Nephron progenitor cell (in vitro differentiated cells): ENCODE measurements around the gene FAM241B.

ENCODE experiments used
- DNase-seq: peaks from one replicate; pipeline ENCODE4 v3.0.0; 2021
- H3K27ac Mint-ChIP-seq: 2 replicates; pipeline ENCODE4 v1.8.0; 2021; ENCODE audit warnings: mild to moderate bottlenecking, moderate library complexity, mixed read lengths
- H3K27me3 Mint-ChIP-seq: 2 replicates; pipeline ENCODE4 v1.8.0; 2021; ENCODE audit warnings: mild to moderate bottlenecking, low read depth, mixed read lengths; ENCODE audit not compliant: poor library complexity
- H3K36me3 Mint-ChIP-seq: 2 replicates; pipeline ENCODE4 v1.8.0; 2021; ENCODE audit warnings: low read depth, mixed read lengths
- H3K4me1 Mint-ChIP-seq: 2 replicates; pipeline ENCODE4 v1.8.0; 2021; ENCODE audit warnings: mixed read lengths
- H3K4me3 Mint-ChIP-seq: 2 replicates; pipeline ENCODE4 v1.8.0; 2021; ENCODE audit warnings: mild to moderate bottlenecking, moderate library complexity, mixed read lengths
- H3K9me3 Mint-ChIP-seq: 2 replicates; pipeline ENCODE4 v1.8.0; 2021; ENCODE audit warnings: mild to moderate bottlenecking, moderate library complexity, mixed read lengths
- CTCF ChIP-seq: fragments of 200-600 bp; sonication (generic); IDR thresholded peaks from 2 replicates; pipeline ENCODE4 v1.5.0; 2021; ENCODE audit warnings: antibody characterized with exemption

The FAM241B gene

GRCh38 chr10:69657866-69658265 lies 27.8 kb downstream of the FAM241B start:
- no peak for TF ChIP-seq CTCF
- Mint-ChIP-seq H3K4me3 (no peak overlapping the region), H3K27ac (no peak overlapping the region), H3K4me1 (peaks cover 88% of the 10 kb centered on the region), H3K27me3 (peaks cover 5% of the 10 kb centered on the region), H3K36me3 (no peaks in the 10 kb centered on the region), H3K9me3 (no peaks in the 10 kb centered on the region)
- DNase-seq: no peak

GRCh38 chr10:69659241-69660038 lies 29.4 kb downstream of the FAM241B start:
- no peaks in the 10 kb centered on the region for H3K9me3 Mint-ChIP-seq
- no peak for TF ChIP-seq CTCF
- H3K27me3 Mint-ChIP-seq: no peaks in the 10 kb centered on the region
- peaks cover 91% of the 10 kb centered on the region for H3K4me1 Mint-ChIP-seq
- H3K36me3 Mint-ChIP-seq: no peaks in the 10 kb centered on the region
- H3K27ac Mint-ChIP-seq: peak overlapping the region; percentile 48
- peak overlapping the region; percentile 42 for H3K4me3 Mint-ChIP-seq
- DNase-seq: peak; percentile 55

GRCh38 chr10:69660296-69660695 lies 30.2 kb downstream of the FAM241B start:
- no peak for DNase-seq
- Mint-ChIP-seq H3K4me3 (peak overlapping the region; percentile 58), H3K27ac (no peak overlapping the region)

GRCh38 chr10:69661414-69662172 lies 31.5 kb downstream of the FAM241B start:
- Mint-ChIP-seq H3K27me3 (peaks cover 5% of the 10 kb centered on the region), H3K9me3 (no peaks in the 10 kb centered on the region), H3K36me3 (no peaks in the 10 kb centered on the region), H3K4me3 (peak overlapping the region; percentile 24), H3K4me1 (peaks cover 86% of the 10 kb centered on the region), H3K27ac (peak overlapping the region; percentile 2)
- DNase-seq: no peak
- TF ChIP-seq CTCF: no peak

More at GRCh38 chr10:69660296-69660695, 30.2 kb downstream of the FAM241B start:
- H3K9me3 Mint-ChIP-seq: no peaks in the 10 kb centered on the region
- no peak for TF ChIP-seq CTCF
- H3K36me3 Mint-ChIP-seq: no peaks in the 10 kb centered on the region
- H3K4me1 Mint-ChIP-seq: peaks cover 86% of the 10 kb centered on the region
- H3K27me3 Mint-ChIP-seq: no peaks in the 10 kb centered on the region

GRCh38 chr10:69662173-69662877 lies 32.3 kb downstream of the FAM241B start:
- TF ChIP-seq CTCF: no peak
- peak overlapping the region; percentile 66 for H3K27ac Mint-ChIP-seq
- no peak for DNase-seq
- peak overlapping the region; percentile 24 for H3K4me3 Mint-ChIP-seq
- no peaks in the 10 kb centered on the region for H3K9me3 Mint-ChIP-seq
- peaks cover 7% of the 10 kb centered on the region for H3K27me3 Mint-ChIP-seq
- peaks cover 86% of the 10 kb centered on the region for H3K4me1 Mint-ChIP-seq
- H3K36me3 Mint-ChIP-seq: no peaks in the 10 kb centered on the region
